Fibroblast of lung (primary cell): ENCODE results near the gene GNB5. TPM values are rescaled to one million over a fixed set of nuclear protein-coding genes. Genes with fewer than 3 reads are reported as not detected.

Experiments
- DNase-seq, 2 donors: peaks; one replicate each; pipeline versions ENCODE4 v3.0.0 to v3.0.0-alpha.2; 2010; ENCODE audit warnings: low read depth in 2 of 2
- H2AFZ ChIP-seq: 2 replicates; pipeline ENCODE4 v1.5.1; 2012; ENCODE audit warnings: low read length, control low read depth, inconsistent platforms
- H3K27ac ChIP-seq: 2 replicates; pipeline ENCODE4 v1.5.1; 2011; ENCODE audit warnings: low read length, control low read depth; ENCODE audit not compliant: insufficient read depth
- H3K27me3 ChIP-seq: 2 replicates; pipeline ENCODE4 v1.5.1; 2011; ENCODE audit warnings: mild to moderate bottlenecking, low read length; ENCODE audit not compliant: control insufficient read depth, insufficient read depth
- H3K36me3 ChIP-seq: 2 replicates; pipeline ENCODE4 v1.5.1; 2011; ENCODE audit warnings: low read length; ENCODE audit not compliant: control insufficient read depth, insufficient read depth
- H3K4me1 ChIP-seq: 2 replicates; pipeline ENCODE4 v1.5.1; 2011; ENCODE audit warnings: low read length; ENCODE audit not compliant: control insufficient read depth, insufficient read depth; ENCODE audit errors: extremely low read depth
- H3K4me2 ChIP-seq: 2 replicates; pipeline ENCODE4 v1.5.1; 2011; ENCODE audit warnings: low read length, control low read depth; ENCODE audit not compliant: insufficient read depth; ENCODE audit errors: extremely low read depth
- H3K4me3 ChIP-seq, 4 experiments: fragments of 200-600 bp in 1 of 4; sonication (generic) in 1 of 4; replicated peaks in 1 of 4; 2 replicates each; pipeline ENCODE4 v1.5.1; 2011 to 2016; ENCODE audit warnings: low read length in 4 of 4, low read depth in 3 of 4, mild to moderate bottlenecking in 3 of 4, control low read depth in 2 of 4, inconsistent platforms in 1 of 4, mixed read lengths in 1 of 4; ENCODE audit not compliant: insufficient read depth in 1 of 4; ENCODE audit errors: control extremely low read depth in 1 of 4
- H3K79me2 ChIP-seq: 2 replicates; pipeline ENCODE4 v1.5.1; 2012; ENCODE audit warnings: mild to moderate bottlenecking, low read length, inconsistent platforms; ENCODE audit not compliant: control insufficient read depth, insufficient read depth
- H3K9ac ChIP-seq: 2 replicates; pipeline ENCODE4 v1.5.1; 2011; ENCODE audit warnings: mild to moderate bottlenecking, low read length, control low read depth; ENCODE audit not compliant: insufficient read depth
- H3K9me3 ChIP-seq: 2 replicates; pipeline ENCODE4 v1.5.1; 2012; ENCODE audit warnings: low read depth, low read length; ENCODE audit not compliant: control insufficient read depth, insufficient read depth
- H4K20me1 ChIP-seq: 2 replicates; pipeline ENCODE4 v1.5.1; 2011; ENCODE audit warnings: low read length; ENCODE audit not compliant: control insufficient read depth, insufficient read depth; ENCODE audit errors: extremely low read depth
- CTCF ChIP-seq, 2 donors: IDR thresholded peaks in 1 of 2; conservative IDR thresholded peaks in 1 of 2; 1 replicate in 1 of 2; 2 replicates in 1 of 2; pipeline ENCODE4 v1.5.1; 2011 to 2012; ENCODE audit warnings: low read length in 2 of 2, control low read depth in 1 of 2, inconsistent platforms in 1 of 2, low read depth in 1 of 2, mild to moderate bottlenecking in 1 of 2
- EZH2 ChIP-seq: IDR thresholded peaks from 2 replicates; pipeline ENCODE4 v1.5.1; 2012; ENCODE audit warnings: low read length, control low read depth, mild to moderate bottlenecking; ENCODE audit errors: missing control alignments
- polyA plus RNA-seq, 2 donors: library from polyadenylated mRNA; depleted of rRNA in 1 of 2; stranded (reverse) in 1 of 2; unstranded in 1 of 2; fragments of >200 nt; gene quantifications; 2 replicates each; pipeline ENCODE4 v1.2.1, GENCODE V29; 2011 to 2012; ENCODE audit warnings: missing spikeins in 1 of 2
- total RNA-seq: library from RNA; depleted of rRNA; stranded (reverse); fragments of >200 nt; gene quantifications from 2 replicates; pipeline ENCODE4 v1.2.1, GENCODE V29; 2014

The GNB5 gene
- total and polyA plus RNA-seq, 2 donors (not counting 1 experiment from before 2014, with no cell fraction given) = 44.0 to 52.2 TPM

DNA sequence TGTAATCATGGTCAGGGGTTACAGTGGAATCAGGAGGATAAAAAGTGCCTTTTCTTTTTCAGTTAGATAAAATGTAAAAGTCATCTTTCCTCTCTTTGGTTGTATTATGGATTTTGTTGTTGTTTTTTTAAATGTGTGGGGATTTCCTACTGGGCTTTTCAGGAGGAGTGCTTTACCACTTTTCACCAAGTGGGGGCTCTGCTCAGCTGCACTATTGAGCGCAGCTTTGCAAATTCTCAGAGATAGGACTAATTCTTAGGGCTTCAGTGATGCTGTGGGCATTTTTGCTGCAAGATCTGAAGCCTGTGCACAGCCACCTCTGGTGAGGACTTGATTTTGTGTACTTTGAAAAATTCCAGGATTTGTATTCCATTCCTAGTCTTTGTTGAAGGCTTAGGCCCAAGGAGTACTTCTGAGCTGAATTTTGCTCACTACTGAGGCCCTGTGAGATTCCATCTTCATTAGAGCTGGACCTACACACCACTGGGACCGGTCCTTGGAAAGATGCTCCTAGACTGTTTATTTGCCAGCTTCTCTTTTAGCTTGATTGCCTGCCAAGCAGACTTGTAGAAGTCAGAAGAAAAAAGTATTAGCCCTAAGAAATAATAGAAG, 7.5 kb downstream of the GNB5 start:
- no peaks in the 10 kb centered on the region for H3K79me2 ChIP-seq
- peaks cover 6% of the 10 kb centered on the region for H3K4me1 ChIP-seq
- H3K4me3 ChIP-seq = no peak overlapping the region
- H3K4me2 ChIP-seq = no peak overlapping the region
- H3K9me3 ChIP-seq = no peaks in the 10 kb centered on the region
- H3K27ac ChIP-seq = no peak overlapping the region
- no peaks in the 10 kb centered on the region for H3K36me3 ChIP-seq
- no peaks in the 10 kb centered on the region for H4K20me1 ChIP-seq
- no peaks in the 10 kb centered on the region for H3K27me3 ChIP-seq
- no peak overlapping the region for H3K9ac ChIP-seq
- DNase-seq = peak; percentile 17 to 50
- H2AFZ ChIP-seq = no peak overlapping the region
- peak; percentile 68 to 77 for TF ChIP-seq CTCF (conservative IDR thresholded peaks at IDR 0.05 in 1 of 2, IDR thresholded peaks at IDR 0.05 in 1 of 2; ENCODE audit: low read depth in 1 of 2, low read length in 2 of 2)
- no peak for TF ChIP-seq EZH2

DNA sequence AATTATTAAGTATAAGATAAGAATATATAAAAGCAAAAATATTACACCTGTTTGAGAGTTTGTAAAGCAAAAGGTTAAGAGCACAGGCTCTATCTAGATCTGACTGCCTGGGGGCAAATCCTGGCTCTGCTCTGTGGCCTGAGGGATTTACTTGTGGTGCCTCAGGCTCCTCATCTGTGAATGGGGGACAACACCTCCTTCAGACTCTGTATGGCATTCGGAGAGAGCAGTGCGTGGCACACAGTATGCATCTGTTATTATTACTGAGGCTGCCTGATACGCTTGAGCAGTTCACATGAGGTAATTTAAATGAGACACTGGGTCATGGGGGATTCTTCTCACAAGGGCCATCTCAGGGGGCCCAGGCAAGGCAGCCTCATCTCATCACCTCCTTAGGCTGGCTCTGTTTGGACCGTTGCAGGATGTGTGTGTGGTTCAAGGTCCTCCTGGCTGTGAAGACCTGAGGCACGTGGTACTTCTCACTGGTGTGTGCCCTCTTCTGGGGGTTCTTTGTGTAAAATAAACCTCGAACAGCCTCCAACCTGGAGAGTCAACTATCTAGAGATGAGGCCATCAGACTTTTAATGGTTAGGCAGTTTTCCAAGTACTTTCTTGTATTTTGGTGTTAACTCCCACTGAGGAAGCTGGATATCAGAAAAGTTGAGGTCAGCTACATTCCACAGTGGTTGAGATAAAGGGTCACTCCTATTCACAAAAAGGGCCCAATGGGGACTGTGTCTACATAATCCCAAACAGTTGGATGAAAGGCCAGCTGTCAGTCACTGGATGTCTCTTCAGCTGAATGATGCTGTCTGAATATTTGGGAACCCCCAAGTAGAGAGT, 9.0 kb downstream of the GNB5 start:
- H3K4me3 ChIP-seq = no peak overlapping the region

More for the DNA sequence above, 9.0 kb downstream of the GNB5 start:
- peak in 1 of 2 donors; percentile 2 for TF ChIP-seq CTCF (conservative IDR thresholded peaks at IDR 0.05 in 1 of 2, IDR thresholded peaks at IDR 0.05 in 1 of 2; ENCODE audit: low read depth in 1 of 2, low read length in 2 of 2)
- TF ChIP-seq EZH2 = no peak
- no peaks in the 10 kb centered on the region for H4K20me1 ChIP-seq
- DNase-seq = no peak
- H3K27ac ChIP-seq = no peak overlapping the region
- H3K4me2 ChIP-seq = no peak overlapping the region
- peaks cover 6% of the 10 kb centered on the region for H3K4me1 ChIP-seq
- no peaks in the 10 kb centered on the region for H3K36me3 ChIP-seq
- H3K9me3 ChIP-seq = no peaks in the 10 kb centered on the region
- no peaks in the 10 kb centered on the region for H3K79me2 ChIP-seq
- H3K9ac ChIP-seq = no peak overlapping the region
- no peaks in the 10 kb centered on the region for H3K27me3 ChIP-seq
- no peak overlapping the region for H2AFZ ChIP-seq
